Aortic smooth muscle cell (primary cell): ENCODE data around the gene ZMYND19. TPM values are rescaled to one million over a fixed set of nuclear protein-coding genes. Genes with fewer than 3 reads are reported as not detected.

Experiments
- total RNA-seq: library from RNA; depleted of rRNA; stranded (reverse); fragments of >200 nt; gene quantifications from 2 replicates; pipeline ENCODE4 v1.2.3, GENCODE V29; 2014

The ZMYND19 gene
- 9.9 and 16.8 TPM in 2 replicates for total RNA-seq

DNA sequence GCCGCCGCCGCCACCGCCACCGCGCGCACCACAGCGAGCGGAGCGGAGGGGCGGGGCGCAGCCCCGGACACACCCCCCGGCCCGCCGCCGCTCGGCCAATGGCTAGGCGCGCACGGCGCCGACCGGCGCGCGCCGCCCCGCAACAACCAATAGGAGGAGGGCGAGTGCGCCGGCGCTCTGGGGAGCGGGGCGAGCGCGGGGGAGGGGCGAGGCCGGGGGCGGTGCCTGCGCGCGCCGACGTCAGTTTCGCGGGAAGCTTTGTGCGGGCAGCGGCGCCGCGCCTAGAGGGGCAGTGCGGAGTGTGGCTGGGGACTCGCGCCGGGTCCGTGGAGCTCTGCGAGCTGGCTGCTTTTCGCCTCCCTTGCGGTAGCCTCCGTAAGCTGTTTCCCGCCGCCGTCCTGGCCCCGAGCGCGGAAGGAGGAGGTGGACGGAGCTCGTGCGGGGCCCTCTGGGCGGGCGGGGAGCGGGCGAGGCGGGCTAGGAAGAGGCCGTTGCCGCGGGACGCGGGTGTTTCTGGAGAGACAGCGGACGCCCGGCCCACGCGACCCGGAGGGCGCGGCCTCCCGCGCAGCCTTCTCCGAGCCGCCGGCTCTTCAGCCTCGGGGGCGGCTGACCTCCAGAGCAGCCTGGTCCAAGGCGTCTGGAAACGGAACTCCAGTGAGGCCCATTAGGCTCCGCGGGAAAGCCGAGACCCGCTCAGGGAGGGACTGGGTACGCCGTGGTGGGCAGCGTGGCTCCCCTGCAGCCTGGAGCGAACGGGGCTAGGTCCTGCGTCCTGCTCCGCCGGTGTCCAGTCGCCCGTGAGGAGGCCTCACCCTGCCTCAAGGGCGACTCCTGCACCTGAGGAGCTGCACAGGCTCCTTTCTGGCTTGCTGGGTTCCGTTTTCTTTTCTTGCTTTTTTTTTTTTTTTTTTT is at the start of gene ZMYND19:
Gene ZMYND19, minus strand, starts transcription at position 44 of the 915 bp plus-strand sequence. CDS start 249 bp downstream, outside the sequence.

GRCh38 chr9:137618105-137619067 is 28.1 kb upstream of the ZMYND19 start, which contains the start of gene EHMT1:
TSS of gene EHMT1 (plus strand) at chr9:137619005. CDS start at chr9:137619029, 24 bp downstream.

GRCh38 chr9:137605121-137606004 is 15.1 kb upstream of the ZMYND19 start, which contains the start of gene ARRDC1:
TSS of gene ARRDC1 (plus strand) at chr9:137605686. CDS start at chr9:137605718, 32 bp downstream.

DNA sequence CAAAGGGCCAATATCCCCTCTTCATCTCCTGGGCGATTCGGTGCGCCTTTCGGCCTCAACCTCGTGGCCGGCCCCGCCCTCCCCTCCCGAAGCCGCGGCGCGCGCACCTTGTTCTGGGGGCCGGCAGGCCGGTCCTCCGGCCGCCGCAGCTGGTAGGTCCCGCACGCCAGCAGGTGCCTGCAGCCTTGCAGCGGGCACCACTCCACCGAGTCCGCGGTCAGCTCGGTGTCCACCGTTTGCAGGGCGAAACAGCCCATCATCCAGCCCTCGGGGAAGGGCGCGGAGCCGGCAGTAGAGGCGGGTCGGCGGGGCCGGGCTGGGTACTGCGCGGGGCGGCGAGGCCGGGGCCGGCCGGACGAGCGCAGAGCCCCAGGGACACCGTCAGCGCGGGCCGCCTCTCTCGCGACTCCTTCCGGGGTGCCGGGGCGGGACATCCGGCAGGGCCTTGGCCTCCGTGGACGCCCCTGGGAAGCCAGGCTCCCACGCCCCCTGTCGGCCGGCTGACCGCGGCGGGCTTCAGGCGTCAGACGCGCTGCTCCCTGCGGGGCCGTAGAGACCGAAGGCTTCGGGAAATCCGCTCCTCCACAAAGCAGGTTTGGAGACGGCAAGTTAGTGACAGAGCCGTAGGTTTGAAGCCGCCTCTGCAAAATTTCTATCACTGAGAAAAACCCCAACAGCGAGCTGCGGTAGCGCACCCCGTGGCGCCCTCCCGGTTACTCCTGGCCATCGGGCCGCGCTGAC is 11.6 kb downstream of the ZMYND19 start, which contains the start of gene DPH7:
Gene DPH7, minus strand, starts transcription at position 408 of the 741 bp plus-strand sequence. Its CDS starts 148 bp downstream, at position 260.

GRCh38 chr9:137551264-137552021 is 38.9 kb downstream of the ZMYND19 start, which contains the start of gene MRPL41:
TSS of gene MRPL41 (plus strand) at chr9:137551879. CDS start at chr9:137552082, 203 bp downstream.

GRCh38 chr9:137550231-137550621 is 40.1 kb downstream of the ZMYND19 start, which contains the start of gene PNPLA7:
TSS of gene PNPLA7 (minus strand) at chr9:137550402. CDS start at chr9:137550197, 205 bp downstream.

Other genes starting within 250 kb of the ZMYND19 start
- gene EXD3, start 167.3 kb downstream of the ZMYND19 start, total RNA-seq: 7.1 and 8.6 TPM in 2 replicates
- gene NOXA1, start 167.1 kb downstream of the ZMYND19 start, total RNA-seq: 0.53 and 0.56 TPM in 2 replicates
- gene ENTPD8, start 149.2 kb downstream of the ZMYND19 start, total RNA-seq: under 0.01 and 0.06 TPM in 2 replicates
- 14.3 and 17.3 TPM in 2 replicates for gene NSMF, start 131.2 kb downstream of the ZMYND19 start, total RNA-seq
- gene PNPLA7, start 40.1 kb downstream of the ZMYND19 start, total RNA-seq: 1.3 and 1.7 TPM in 2 replicates
- 52.7 and 67.4 TPM in 2 replicates for gene MRPL41, start 38.6 kb downstream of the ZMYND19 start, total RNA-seq
- 16.4 and 19.4 TPM in 2 replicates for gene DPH7, start 11.6 kb downstream of the ZMYND19 start, total RNA-seq
- gene ARRDC1, start 15.2 kb upstream of the ZMYND19 start, total RNA-seq: 17.2 and 19.4 TPM in 2 replicates
- 38.0 and 43.9 TPM in 2 replicates for gene EHMT1, start 28.5 kb upstream of the ZMYND19 start, total RNA-seq